Measurements from ENCODE around the gene SERPINA1. TPM values are rescaled to one million over a fixed set of nuclear protein-coding genes. Genes with fewer than 3 reads are reported as not detected.

Gene SERPINA1
- total RNA-seq, 1 donor from 2014 or later: 994 TPM

GRCh38 chr14:94377866-94378470 lies 10.4 kb downstream of the SERPINA1 start:
- H3K4me3 ChIP-seq: no peak overlapping the region
- H3K36me3 ChIP-seq: peaks cover 53% of the 10 kb centered on the region
- H3K4me1 ChIP-seq: peaks cover 2% of the 10 kb centered on the region
- intact Hi-C loops (cut with DNase I): no loop called here
- H3K9me3 ChIP-seq: no peaks in the 10 kb centered on the region
- no peak for TF ChIP-seq CTCF (IDR thresholded peaks at IDR 0.05)
- DNase-seq (no peak), ATAC-seq (no peak)
- no peak overlapping the region for H3K27ac ChIP-seq
- H3K27me3 ChIP-seq (ENCODE audit: low read depth): no peaks in the 10 kb centered on the region

- DNase-seq (no peak), ATAC-seq (peak in 1 of 2 donors; percentile 1)
- H3K36me3 ChIP-seq: peaks cover 46% of the 10 kb centered on the region
- intact Hi-C loops (cut with DNase I): no loop called here
- no peak overlapping the region for H3K4me3 ChIP-seq
- no peaks in the 10 kb centered on the region for H3K9me3 ChIP-seq
- TF ChIP-seq CTCF (IDR thresholded peaks at IDR 0.05): no peak
- H3K27ac ChIP-seq: no peak overlapping the region
- H3K27me3 ChIP-seq (ENCODE audit: low read depth): no peaks in the 10 kb centered on the region
- H3K4me1 ChIP-seq: no peaks in the 10 kb centered on the region
These were observed 11.2 kb downstream of the SERPINA1 start for GRCh38 chr14:94376976-94377865.

- H3K9me3 ChIP-seq: no peaks in the 10 kb centered on the region
- intact Hi-C loops (cut with DNase I): no loop called here
- no peak overlapping the region for H3K4me3 ChIP-seq
- ATAC-seq (peak in 1 of 2 donors; percentile 1), DNase-seq (peak; percentile 38)
- no peak for TF ChIP-seq CTCF (IDR thresholded peaks at IDR 0.05)
- no peak overlapping the region for H3K27ac ChIP-seq
- no peaks in the 10 kb centered on the region for H3K27me3 ChIP-seq (ENCODE audit: low read depth)
- H3K4me1 ChIP-seq: no peaks in the 10 kb centered on the region
- H3K36me3 ChIP-seq: peaks cover 37% of the 10 kb centered on the region
These were observed 12.1 kb downstream of the SERPINA1 start for GRCh38 chr14:94376108-94376975.

GRCh38 chr14:94375552-94376107 lies 12.8 kb downstream of the SERPINA1 start:
- TF ChIP-seq CTCF (IDR thresholded peaks at IDR 0.05): no peak
- Histone ChIP-seq H3K9me3 (no peaks in the 10 kb centered on the region), H3K36me3 (peaks cover 30% of the 10 kb centered on the region), H3K4me3 (no peak overlapping the region), H3K27ac (no peak overlapping the region), H3K4me1 (no peaks in the 10 kb centered on the region), H3K27me3 (ENCODE audit: low read depth) (no peaks in the 10 kb centered on the region)
- ATAC-seq: peak in 1 of 2 donors; percentile 6
- intact Hi-C loops (cut with DNase I): no loop called here
- DNase-seq: no peak

- Histone ChIP-seq H3K27ac (no peak overlapping the region), H3K4me3 (no peak overlapping the region), H3K9me3 (no peaks in the 10 kb centered on the region), H3K27me3 (ENCODE audit: low read depth) (no peaks in the 10 kb centered on the region), H3K36me3 (peaks cover 22% of the 10 kb centered on the region), H3K4me1 (no peaks in the 10 kb centered on the region)
- DNase-seq: no peak
- TF ChIP-seq CTCF (IDR thresholded peaks at IDR 0.05): no peak
- intact Hi-C loops (cut with DNase I): no loop called here
- peak in 1 of 2 donors; percentile 23 for ATAC-seq
These were observed 13.6 kb downstream of the SERPINA1 start for GRCh38 chr14:94374749-94375260.

Measured in lower lobe of right lung (tissue), 2 donors.